ENCODE results near the gene XPO4.

DNA sequence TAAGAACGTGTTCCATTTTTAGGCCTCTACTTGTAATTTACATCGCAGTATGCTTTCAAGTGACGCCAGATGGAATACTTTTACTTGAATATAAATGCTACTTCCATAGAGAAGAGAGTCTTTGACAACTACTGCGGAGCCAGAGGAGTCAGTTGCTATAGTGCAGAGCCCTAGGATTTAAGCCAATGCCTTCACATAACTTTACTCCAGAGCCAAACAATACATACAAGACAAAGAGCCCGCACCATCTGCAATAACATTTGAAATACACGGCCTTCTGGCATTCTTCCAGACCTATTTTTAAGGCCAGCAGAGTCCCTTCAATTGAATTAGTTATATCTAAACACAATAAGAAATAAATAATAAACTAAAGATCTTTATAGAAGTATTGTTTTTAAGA lies 59.4 kb downstream of the XPO4 start:
- no peak for TF ChIP-seq CTCF (IDR thresholded peaks at IDR 0.05)
- TF ChIP-seq EP300 (IDR thresholded peaks at IDR 0.05): no peak

All from ovary (tissue), 3 donors.